HepG2 (cell line): Measurements from ENCODE around the gene TRERF1. TPM values are rescaled to one million over a fixed set of nuclear protein-coding genes. Genes with fewer than 3 reads are reported as not detected.

ENCODE experiments used
- ATAC-seq: fragments of 200-7000 bp; cut with Tn5 transposase; 3 replicates; pipeline ENCODE4 v1.9.1; 2020; ENCODE audit warnings: mild to moderate bottlenecking, moderate library complexity
- BruUV-seq: library from RNA; stranded (reverse); fragments of 400-500 nt; replicated peaks from 2 replicates; lab custom pipeline; 2021; lab: Mats Ljungman, UMichigan
- CTCF ChIA-PET: fragments of 300-600 bp; formaldehyde crosslinking; extraction: SDS; loops from one replicate; lab custom pipeline; 2021; ENCODE audit warnings: low total read pairs, inconsistent platforms, low intra/inter-chr PET ratio; lab: Yijun Ruan, JAX
- POLR2A ChIA-PET: fragments of 350-600 bp; sonication (Branson Sonifier 250); formaldehyde crosslinking; loops from one replicate; lab custom pipeline; 2020; ENCODE audit warnings: antibody characterized with exemption, inconsistent platforms; lab: Yijun Ruan, JAX
- DNase-seq: peaks from one replicate; pipeline ENCODE4 v3.0.0-alpha.2; 2015; ENCODE audit warnings: low spot score
- FAIRE-seq: peaks from 3 replicates; lab custom pipeline; 2011; peaks lifted over from hg19 to GRCh38; lab: Jason Lieb, UNC
- H2AFZ ChIP-seq: one replicate; pipeline ENCODE4 v1.6.1; 2011; ENCODE audit warnings: low read length, inconsistent platforms
- H3K27ac ChIP-seq: fragments of 300-600 bp; 3 replicates; pipeline ENCODE4 v1.8.0; 2011; ENCODE audit warnings: mixed run types, mild to moderate bottlenecking, mixed read lengths, low read length, inconsistent platforms; ENCODE audit not compliant: insufficient read depth; ENCODE audit errors: extremely low read length
- H3K27me3 ChIP-seq, 2 experiments: fragments of 200-600 bp in 1 of 2; 2 replicates in 1 of 2; 3 replicates in 1 of 2; pipeline versions ENCODE4 v1.6.0 to v1.8.0; 2011; ENCODE audit warnings: low read length in 2 of 2, mild to moderate bottlenecking in 2 of 2, moderate library complexity in 2 of 2, inconsistent platforms in 1 of 2; ENCODE audit not compliant: insufficient read depth in 2 of 2, control insufficient read depth in 1 of 2
- H3K36me3 ChIP-seq, 2 experiments: fragments of 200-600 bp in 1 of 2; replicated peaks in 1 of 2; 2 replicates in 1 of 2; 3 replicates in 1 of 2; pipeline versions ENCODE4 v1.5.1 to v1.8.0; 2011; ENCODE audit warnings: low read length in 2 of 2, inconsistent platforms in 1 of 2; ENCODE audit not compliant: insufficient read depth in 2 of 2, control insufficient read depth in 1 of 2
- H3K4me1 ChIP-seq: 2 replicates; pipeline ENCODE4 v1.5.1; 2012; ENCODE audit warnings: low read length, inconsistent platforms; ENCODE audit not compliant: insufficient read depth
- H3K4me2 ChIP-seq: 2 replicates; pipeline ENCODE4 v1.6.0; 2011; ENCODE audit warnings: low read depth, low read length, inconsistent platforms
- H3K4me3 ChIP-seq, 3 experiments: fragments of 200-600 bp in 1 of 3; sonication (generic), shearing (Covaris generic) in 1 of 3; replicated peaks in 1 of 3; 2 replicates each; pipeline ENCODE4 v1.5.1; 2011 to 2016; ENCODE audit warnings: low read length in 3 of 3, inconsistent platforms in 2 of 3, low read depth in 2 of 3, mild to moderate bottlenecking in 2 of 3, control low read depth in 1 of 3, mixed read lengths in 1 of 3; ENCODE audit not compliant: insufficient read depth in 1 of 3
- H3K79me2 ChIP-seq: one replicate; pipeline ENCODE4 v1.6.1; 2011; ENCODE audit warnings: low read length, inconsistent platforms; ENCODE audit not compliant: insufficient read depth
- H3K9ac ChIP-seq: 2 replicates; pipeline ENCODE4 v1.6.0; 2011; ENCODE audit warnings: mild to moderate bottlenecking, low read depth, low read length, inconsistent platforms; ENCODE audit not compliant: insufficient read depth
- H3K9me3 ChIP-seq: 2 replicates; pipeline ENCODE4 v1.5.1; 2012; ENCODE audit warnings: mild to moderate bottlenecking, low read length
- H4K20me1 ChIP-seq: 2 replicates; pipeline ENCODE4 v1.6.0; 2011; ENCODE audit warnings: inconsistent platforms, mild to moderate bottlenecking, low read length, moderate library complexity; ENCODE audit not compliant: insufficient read depth
- IKZF5 ChIP-seq: IDR thresholded peaks from 2 replicates; pipeline ENCODE4 v1.6.1; 2018; ENCODE audit warnings: missing genetic modification reagents, mild to moderate bottlenecking, missing compliant biosample characterization
- ISL2 ChIP-seq: sonication (generic); formaldehyde crosslinking; IDR thresholded peaks from 2 replicates; pipeline ENCODE4 v1.5.0; 2020; ENCODE audit warnings: missing genetic modification reagents
- KMT2B ChIP-seq: IDR thresholded peaks from 2 replicates; pipeline ENCODE4 v1.6.1; 2016; ENCODE audit warnings: missing genetic modification reagents, missing compliant biosample characterization
- MZF1 ChIP-seq: sonication (generic); formaldehyde crosslinking; IDR thresholded peaks from 2 replicates; pipeline ENCODE4 v1.8.1; 2023; ENCODE audit warnings: mild to moderate bottlenecking, missing genetic modification reagents, borderline replicate concordance
- PLRG1 ChIP-seq: fragments of 450-650 bp; conservative IDR thresholded peaks from 2 replicates; pipeline ENCODE4 v1.6.1; 2016
- SP5 ChIP-seq: IDR thresholded peaks from 2 replicates; pipeline ENCODE4 v1.6.1; 2016; ENCODE audit warnings: low read depth, borderline replicate concordance
- STAT5B ChIP-seq: sonication (generic); formaldehyde crosslinking; IDR thresholded peaks from 2 replicates; pipeline ENCODE4 v1.4.0; 2020; ENCODE audit warnings: missing genetic modification reagents
- ZMYM2 ChIP-seq: sonication (generic); formaldehyde crosslinking; IDR thresholded peaks from 2 replicates; pipeline ENCODE4 v1.8.0; 2022; ENCODE audit warnings: mild to moderate bottlenecking, missing genetic modification reagents
- ZNF121 ChIP-seq: sonication (generic); formaldehyde crosslinking; IDR thresholded peaks from 2 replicates; pipeline ENCODE4 v1.5.0; 2020; ENCODE audit warnings: mild to moderate bottlenecking, missing genetic modification reagents
- ZNF343 ChIP-seq: sonication (generic); formaldehyde crosslinking; IDR thresholded peaks from 2 replicates; pipeline ENCODE4 v1.4.0; 2020; ENCODE audit warnings: mild to moderate bottlenecking, missing genetic modification reagents
- ZNF496 ChIP-seq: sonication (generic); formaldehyde crosslinking; IDR thresholded peaks from 2 replicates; pipeline ENCODE4 v1.8.1; 2023; ENCODE audit warnings: mild to moderate bottlenecking, moderate library complexity, missing genetic modification reagents; ENCODE audit not compliant: insufficient replicate concordance
- ZNF607 ChIP-seq: sonication (generic); formaldehyde crosslinking; IDR thresholded peaks from 2 replicates; pipeline ENCODE4 v1.5.1; 2020; ENCODE audit warnings: missing genetic modification reagents, mild to moderate bottlenecking, borderline replicate concordance
- WGBS: methylation state at CpG from one replicate; pipeline ENCODE4 v1.1.6; 2017; ENCODE audit warnings: low lambda C conversion rate; 5-methylcytosine and 5-hydroxymethylcytosine counted together
- in situ Hi-C: cut with HindIII; loops from 2 replicates; pipeline ENCODE4 v1.10.0; 2017; ENCODE audit warnings: low pct_unique_long_range_greater_than_20kb; ENCODE audit not compliant: extremely low pct_ligation_motif_present
- intact Hi-C: fragments of 100-400 bp; cut with micrococcal nuclease; formaldehyde crosslinking; loops from one replicate; pipeline ENCODE4 v1.10.0; 2022; ENCODE audit not compliant: unreplicated experiment
- polyA plus RNA-seq, 8 experiments: library from polyadenylated mRNA; depleted of rRNA in 3 of 8; stranded (reverse) in 7 of 8; unstranded in 1 of 8; fragments of >200 nt; fragmentation: Illumina TruSeq in 4 of 8; extraction: Trizol in 4 of 8; gene quantifications; 2 replicates each; pipeline versions ENCODE4 v1.2.1 to v1.2.3, GENCODE V29; 2011 to 2016; ENCODE audit warnings: low read depth in 4 of 8, missing spikeins in 1 of 8, mixed read lengths in 1 of 8; ENCODE audit not compliant: insufficient read depth in 1 of 8
- total RNA-seq, 5 experiments: library from RNA; depleted of rRNA; stranded (reverse); fragments of >200 nt; fragmentation: Illumina TruSeq; extraction: Trizol; gene quantifications; 2 replicates each; pipeline ENCODE4 v1.2.3, GENCODE V29; 2016; ENCODE audit warnings: low read depth in 1 of 5
- TF ChIP-seq, protein P1 (sequence below): IDR thresholded peaks from 2 replicates; pipeline ENCODE4 v1.6.1; 2012; ENCODE audit warnings: low read length, improper control_type of control experiment

Gene TRERF1
- total and polyA plus RNA-seq, 2 of the 13 experiments (the other 11 are each of a cell fraction or from before 2014, with no cell fraction given), result 0.02 TPM; not detected in 1

DNA sequence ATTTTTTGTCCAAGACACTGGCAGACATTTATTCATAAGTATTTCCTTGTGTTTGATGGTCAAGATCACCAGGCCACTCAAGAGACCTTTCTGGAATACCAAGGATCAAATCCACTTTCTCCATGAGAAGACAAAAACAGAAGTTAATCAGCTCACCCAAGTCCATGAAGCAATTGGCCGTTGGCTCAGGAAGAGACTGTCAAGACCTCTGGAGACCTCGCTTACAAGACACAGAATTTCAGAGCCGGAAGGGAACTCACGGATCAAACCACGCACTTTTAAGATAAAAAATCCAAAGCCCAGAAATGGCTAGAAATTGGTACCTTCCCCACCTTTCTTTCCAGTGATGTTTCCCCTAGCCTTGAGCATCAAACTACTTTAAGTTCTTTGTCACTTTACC is 3.3 kb downstream of the TRERF1 start:
- no peak for DNase-seq
- intact Hi-C loops, result no loop called here
- H4K20me1 ChIP-seq, result no peaks in the 10 kb centered on the region; the same call in 1 of the 2 replicates
- BruUV-seq, result no TSS peak
- ATAC-seq, result no peak
- in situ Hi-C loops, result no loop called here
- no peaks in the 10 kb centered on the region for H3K79me2 ChIP-seq
- peaks cover 4% of the 10 kb centered on the region for H3K4me1 ChIP-seq
- POLR2A ChIA-PET, result no interaction called here
- CTCF ChIA-PET, result no interaction called here
- no peak overlapping the region for H3K9ac ChIP-seq
- peaks cover 6 to 85% of the 10 kb centered on the region in 2 experiments; a peak in 4 of 5 replicates for H3K27me3 ChIP-seq
- H3K27ac ChIP-seq, result no peak overlapping the region
- H3K36me3 ChIP-seq, result no peaks in the 10 kb centered on the region
- H3K9me3 ChIP-seq, result no peaks in the 10 kb centered on the region
- 30% methylated on average over 5 of the region's 5 CpGs for WGBS
- FAIRE-seq, result no peak
- TF ChIP-seq STAT5B (CRISPR knock-in tag) (no peak), ZNF121 (no peak), SP5 (CRISPR knock-in tag) (no peak), ISL2 (no peak), MZF1 (CRISPR knock-in tag) (no peak), ZNF607 (CRISPR knock-in tag) (no peak), ZNF496 (CRISPR knock-in tag) (no peak), KMT2B (CRISPR knock-in tag) (no peak), PLRG1 (no peak), ZNF343 (CRISPR knock-in tag) (no peak), IKZF5 (CRISPR knock-in tag) (no peak), ZMYM2 (CRISPR knock-in tag) (no peak)
- TF ChIP-seq, protein P1, sequence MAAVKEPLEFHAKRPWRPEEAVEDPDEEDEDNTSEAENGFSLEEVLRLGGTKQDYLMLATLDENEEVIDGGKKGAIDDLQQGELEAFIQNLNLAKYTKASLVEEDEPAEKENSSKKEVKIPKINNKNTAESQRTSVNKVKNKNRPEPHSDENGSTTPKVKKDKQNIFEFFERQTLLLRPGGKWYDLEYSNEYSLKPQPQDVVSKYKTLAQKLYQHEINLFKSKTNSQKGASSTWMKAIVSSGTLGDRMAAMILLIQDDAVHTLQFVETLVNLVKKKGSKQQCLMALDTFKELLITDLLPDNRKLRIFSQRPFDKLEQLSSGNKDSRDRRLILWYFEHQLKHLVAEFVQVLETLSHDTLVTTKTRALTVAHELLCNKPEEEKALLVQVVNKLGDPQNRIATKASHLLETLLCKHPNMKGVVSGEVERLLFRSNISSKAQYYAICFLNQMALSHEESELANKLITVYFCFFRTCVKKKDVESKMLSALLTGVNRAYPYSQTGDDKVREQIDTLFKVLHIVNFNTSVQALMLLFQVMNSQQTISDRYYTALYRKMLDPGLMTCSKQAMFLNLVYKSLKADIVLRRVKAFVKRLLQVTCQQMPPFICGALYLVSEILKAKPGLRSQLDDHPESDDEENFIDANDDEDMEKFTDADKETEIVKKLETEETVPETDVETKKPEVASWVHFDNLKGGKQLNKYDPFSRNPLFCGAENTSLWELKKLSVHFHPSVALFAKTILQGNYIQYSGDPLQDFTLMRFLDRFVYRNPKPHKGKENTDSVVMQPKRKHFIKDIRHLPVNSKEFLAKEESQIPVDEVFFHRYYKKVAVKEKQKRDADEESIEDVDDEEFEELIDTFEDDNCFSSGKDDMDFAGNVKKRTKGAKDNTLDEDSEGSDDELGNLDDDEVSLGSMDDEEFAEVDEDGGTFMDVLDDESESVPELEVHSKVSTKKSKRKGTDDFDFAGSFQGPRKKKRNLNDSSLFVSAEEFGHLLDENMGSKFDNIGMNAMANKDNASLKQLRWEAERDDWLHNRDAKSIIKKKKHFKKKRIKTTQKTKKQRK, result no peak
- TF ChIP-seq, all 625 proteins: peak for 0
- Histone ChIP-seq H2AFZ (no peak overlapping the region), H3K4me3 (no peak overlapping the region), H3K4me2 (no peak overlapping the region)
